ENCODE measurements around the gene PITX3. TPM values are rescaled to one million over a fixed set of nuclear protein-coding genes. Genes with fewer than 3 reads are reported as not detected.

The PITX3 gene
- total and polyA plus RNA-seq, 2 experiments from 2014 or later: 0.34 TPM; not detected in 1

DNA sequence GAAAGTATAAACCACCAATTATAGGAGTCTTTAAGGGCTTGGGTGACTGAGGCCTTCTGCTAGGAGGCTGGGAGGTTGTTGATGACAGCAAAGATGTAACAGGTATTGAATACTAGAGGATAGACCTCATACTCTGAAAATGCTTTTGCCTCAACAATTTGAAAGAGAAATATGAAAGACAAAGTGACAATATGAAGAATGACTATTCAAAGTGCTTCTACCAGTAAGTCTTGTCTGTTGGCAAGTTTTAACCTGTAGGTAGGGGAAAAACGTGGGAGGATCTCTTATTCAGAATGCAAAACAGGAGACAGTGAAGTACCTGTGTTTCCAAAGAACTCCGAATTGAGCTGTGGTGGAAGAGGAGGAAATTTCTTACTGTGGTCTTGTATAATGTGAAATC lies 42.2 kb upstream of the PITX3 start (continued):
- TF ChIP-seq, protein P1, sequence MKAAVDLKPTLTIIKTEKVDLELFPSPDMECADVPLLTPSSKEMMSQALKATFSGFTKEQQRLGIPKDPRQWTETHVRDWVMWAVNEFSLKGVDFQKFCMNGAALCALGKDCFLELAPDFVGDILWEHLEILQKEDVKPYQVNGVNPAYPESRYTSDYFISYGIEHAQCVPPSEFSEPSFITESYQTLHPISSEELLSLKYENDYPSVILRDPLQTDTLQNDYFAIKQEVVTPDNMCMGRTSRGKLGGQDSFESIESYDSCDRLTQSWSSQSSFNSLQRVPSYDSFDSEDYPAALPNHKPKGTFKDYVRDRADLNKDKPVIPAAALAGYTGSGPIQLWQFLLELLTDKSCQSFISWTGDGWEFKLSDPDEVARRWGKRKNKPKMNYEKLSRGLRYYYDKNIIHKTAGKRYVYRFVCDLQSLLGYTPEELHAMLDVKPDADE (IDR thresholded peaks at IDR 0.05): no peak

DNA sequence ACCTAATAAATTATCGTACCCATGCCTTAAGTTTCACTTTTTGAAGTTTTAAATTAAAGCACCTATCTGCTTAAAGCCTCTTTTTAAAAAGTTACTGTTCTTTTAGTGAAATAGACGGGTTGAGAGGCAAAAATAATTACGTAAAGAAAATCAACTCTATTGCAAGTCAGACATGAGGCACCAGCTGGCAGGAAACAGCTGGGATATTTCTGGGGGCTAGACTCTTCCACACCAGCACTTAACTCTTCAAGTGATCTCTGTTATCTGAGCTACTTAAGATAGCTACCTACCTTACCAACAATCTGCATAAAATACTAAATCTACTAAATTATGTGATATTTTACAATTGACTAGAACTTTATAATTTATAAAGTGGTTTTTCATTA lies 39.8 kb upstream of the PITX3 start:
- H3K27ac ChIP-seq (ENCODE audit: low read depth): no peak overlapping the region
- H3F3A ChIP-seq (replicated peaks; ENCODE audit: low read depth): no peaks in the 10 kb centered on the region
- peaks cover 16% of the 10 kb centered on the region; the same call in 1 of the 2 replicates for H4K20me1 ChIP-seq (replicated peaks; ENCODE audit: insufficient read depth)
- DNase-seq (ENCODE audit: low spot score): no peak
- no peak overlapping the region for H3K4me3 ChIP-seq
- no peaks in the 10 kb centered on the region for H3K27me3 ChIP-seq (ENCODE audit: insufficient read depth)
- Mint-ChIP-seq H3K9me3 (no peaks in the 10 kb centered on the region), H3K4me1 (no peaks in the 10 kb centered on the region), H3K27me3 (ENCODE audit: insufficient read depth, low read depth, poor library complexity) (no peaks in the 10 kb centered on the region), H3K4me3 (no peak overlapping the region), H3K36me3 (ENCODE audit: low read depth) (no peaks in the 10 kb centered on the region), H3K27ac (no peak overlapping the region)
- no peaks in the 10 kb centered on the region; the same call in 1 of the 2 replicates for H3K79me2 ChIP-seq (replicated peaks; ENCODE audit: insufficient read depth)
- H2AFZ ChIP-seq: no peak overlapping the region
- H3K36me3 ChIP-seq (ENCODE audit: insufficient read depth): no peaks in the 10 kb centered on the region
- H3K4me1 ChIP-seq (ENCODE audit: insufficient read depth): no peaks in the 10 kb centered on the region
- no peak overlapping the region for H3K4me2 ChIP-seq
- no peaks in the 10 kb centered on the region for H3K9me2 ChIP-seq (ENCODE audit: insufficient read depth)
- no peak for TF ChIP-seq EZH2 (IDR thresholded peaks at IDR 0.05; ENCODE audit: low read depth, unreplicated experiment)
- no peak for TF ChIP-seq ZNF114 (CRISPR knock-in tag; IDR thresholded peaks at IDR 0.05)
- no peak for TF ChIP-seq ZNF331 (CRISPR knock-in tag; IDR thresholded peaks at IDR 0.05; ENCODE audit: low read depth)
- TF ChIP-seq JUNB (IDR thresholded peaks at IDR 0.05; ENCODE audit: unreplicated experiment): no peak
- TF ChIP-seq STAT1 (IDR thresholded peaks at IDR 0.05; ENCODE audit: unreplicated experiment): no peak
- TF ChIP-seq, protein P1 (IDR thresholded peaks at IDR 0.05): no peak
- no peak for TF ChIP-seq CREB1 (CRISPR knock-in tag; IDR thresholded peaks at IDR 0.05; ENCODE audit: low read depth)
- TF ChIP-seq, protein P2, sequence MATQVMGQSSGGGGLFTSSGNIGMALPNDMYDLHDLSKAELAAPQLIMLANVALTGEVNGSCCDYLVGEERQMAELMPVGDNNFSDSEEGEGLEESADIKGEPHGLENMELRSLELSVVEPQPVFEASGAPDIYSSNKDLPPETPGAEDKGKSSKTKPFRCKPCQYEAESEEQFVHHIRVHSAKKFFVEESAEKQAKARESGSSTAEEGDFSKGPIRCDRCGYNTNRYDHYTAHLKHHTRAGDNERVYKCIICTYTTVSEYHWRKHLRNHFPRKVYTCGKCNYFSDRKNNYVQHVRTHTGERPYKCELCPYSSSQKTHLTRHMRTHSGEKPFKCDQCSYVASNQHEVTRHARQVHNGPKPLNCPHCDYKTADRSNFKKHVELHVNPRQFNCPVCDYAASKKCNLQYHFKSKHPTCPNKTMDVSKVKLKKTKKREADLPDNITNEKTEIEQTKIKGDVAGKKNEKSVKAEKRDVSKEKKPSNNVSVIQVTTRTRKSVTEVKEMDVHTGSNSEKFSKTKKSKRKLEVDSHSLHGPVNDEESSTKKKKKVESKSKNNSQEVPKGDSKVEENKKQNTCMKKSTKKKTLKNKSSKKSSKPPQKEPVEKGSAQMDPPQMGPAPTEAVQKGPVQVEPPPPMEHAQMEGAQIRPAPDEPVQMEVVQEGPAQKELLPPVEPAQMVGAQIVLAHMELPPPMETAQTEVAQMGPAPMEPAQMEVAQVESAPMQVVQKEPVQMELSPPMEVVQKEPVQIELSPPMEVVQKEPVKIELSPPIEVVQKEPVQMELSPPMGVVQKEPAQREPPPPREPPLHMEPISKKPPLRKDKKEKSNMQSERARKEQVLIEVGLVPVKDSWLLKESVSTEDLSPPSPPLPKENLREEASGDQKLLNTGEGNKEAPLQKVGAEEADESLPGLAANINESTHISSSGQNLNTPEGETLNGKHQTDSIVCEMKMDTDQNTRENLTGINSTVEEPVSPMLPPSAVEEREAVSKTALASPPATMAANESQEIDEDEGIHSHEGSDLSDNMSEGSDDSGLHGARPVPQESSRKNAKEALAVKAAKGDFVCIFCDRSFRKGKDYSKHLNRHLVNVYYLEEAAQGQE (IDR thresholded peaks at IDR 0.05; ENCODE audit: unreplicated experiment): no peak
- TF ChIP-seq EZH2phosphoT487 (IDR thresholded peaks at IDR 0.05; ENCODE audit: unreplicated experiment): no peak
- TF ChIP-seq POLR2AphosphoS5 (IDR thresholded peaks at IDR 0.05; ENCODE audit: low read depth): no peak
- ATAC-seq: no peak
